H1 (cell line): Measurements from ENCODE around the gene ATF7IP. TPM values are rescaled to one million over a fixed set of nuclear protein-coding genes. Genes with fewer than 3 reads are reported as not detected.

Experiments
- CTCF ChIA-PET: fragments of 300-600 bp; sonication (Branson Sonifier 250); formaldehyde crosslinking; loops from one replicate; lab custom pipeline; 2021; ENCODE audit not compliant: partially characterized antibody; lab: Charles Lee
- POLR2A ChIA-PET: fragments of 300-600 bp; sonication (Branson Sonifier 250); formaldehyde crosslinking; loops from one replicate; lab custom pipeline; 2021; ENCODE audit warnings: inconsistent platforms; ENCODE audit not compliant: partially characterized antibody; lab: Charles Lee
- DNase-seq, 2 experiments: peaks; one replicate each; pipeline versions ENCODE4 v3.0.0 to v3.0.0-alpha.2; 2010 to 2022; ENCODE audit warnings: low spot score in 2 of 2, low read depth in 1 of 2, mixed read lengths in 1 of 2
- FAIRE-seq: peaks from 2 replicates; lab custom pipeline; 2011; peaks lifted over from hg19 to GRCh38; lab: Jason Lieb, UNC
- H2AFZ ChIP-seq: 2 replicates; pipeline ENCODE4 v1.8.1; 2012; ENCODE audit warnings: low read length, inconsistent platforms
- H2AK5ac ChIP-seq: 2 replicates; pipeline ENCODE4 v1.6.1; 2013; ENCODE audit warnings: low read depth, low read length
- H2BK120ac ChIP-seq: replicated peaks from 2 replicates; pipeline ENCODE3; 2013; ENCODE audit warnings: low read depth, low read length, inconsistent platforms
- H2BK12ac ChIP-seq: 2 replicates; pipeline ENCODE4 v1.6.1; 2013; ENCODE audit warnings: low read depth, low read length
- H2BK15ac ChIP-seq: 2 replicates; pipeline ENCODE4 v1.6.1; 2013; ENCODE audit warnings: low read length
- H2BK20ac ChIP-seq: 2 replicates; pipeline ENCODE4 v1.6.1; 2013; ENCODE audit warnings: low read length
- H2BK5ac ChIP-seq: 2 replicates; pipeline ENCODE4 v1.6.1; 2013; ENCODE audit warnings: low read depth, low read length
- H3K14ac ChIP-seq: 2 replicates; pipeline ENCODE4 v1.6.1; 2013; ENCODE audit warnings: inconsistent platforms; ENCODE audit not compliant: insufficient read length
- H3K18ac ChIP-seq: 2 replicates; pipeline ENCODE4 v1.6.1; 2013; ENCODE audit warnings: low read length; ENCODE audit errors: extremely low read depth
- H3K23ac ChIP-seq: 2 replicates; pipeline ENCODE4 v1.6.1; 2013; ENCODE audit warnings: inconsistent platforms; ENCODE audit not compliant: insufficient read length
- H3K23me2 ChIP-seq: 2 replicates; pipeline ENCODE4 v1.6.1; 2013; ENCODE audit warnings: low read depth, low read length
- H3K27ac ChIP-seq: 2 replicates; pipeline ENCODE4 v1.6.1; 2011; ENCODE audit warnings: low read depth, low read length, inconsistent platforms
- H3K27me3 ChIP-seq, 4 experiments: replicated peaks in 1 of 4; 1 replicate in 1 of 4; 2 replicates in 3 of 4; pipeline versions ENCODE4 v1.6.1 to v1.8.1; 2011 to 2013; ENCODE audit warnings: low read length in 3 of 4, mild to moderate bottlenecking in 3 of 4, inconsistent platforms in 2 of 4, mixed read lengths in 2 of 4, moderate library complexity in 1 of 4; ENCODE audit not compliant: control insufficient read depth in 3 of 4, insufficient read depth in 3 of 4; ENCODE audit errors: extremely low read depth in 1 of 4
- H3K36me3 ChIP-seq, 4 experiments: 2 replicates each; pipeline versions ENCODE4 v1.6.1 to v1.8.1; 2011 to 2013; ENCODE audit warnings: mild to moderate bottlenecking in 4 of 4, low read length in 3 of 4, moderate library complexity in 2 of 4, control low read depth in 1 of 4, inconsistent platforms in 1 of 4; ENCODE audit not compliant: insufficient read depth in 4 of 4, control insufficient read depth in 2 of 4
- H3K4ac ChIP-seq: replicated peaks from 2 replicates; pipeline ENCODE3; 2013; ENCODE audit warnings: low read length, low read depth, mixed read lengths, inconsistent platforms; ENCODE audit not compliant: insufficient read length
- H3K4me1 ChIP-seq, 4 experiments: replicated peaks in 1 of 4; 1 replicate in 1 of 4; 2 replicates in 3 of 4; pipeline versions ENCODE4 v1.6.1 to v1.8.1; 2011 to 2013; ENCODE audit warnings: low read length in 3 of 4, inconsistent platforms in 2 of 4, mixed read lengths in 1 of 4; ENCODE audit not compliant: insufficient read depth in 4 of 4, control insufficient read depth in 3 of 4
- H3K4me2 ChIP-seq, 2 experiments: 2 replicates each; pipeline versions ENCODE4 v1.6.1 to v1.8.1; 2011 to 2013; ENCODE audit warnings: low read depth in 2 of 2, low read length in 2 of 2, control low read depth in 1 of 2, inconsistent platforms in 1 of 2, mild to moderate bottlenecking in 1 of 2; ENCODE audit not compliant: insufficient read depth in 1 of 2
- H3K4me3 ChIP-seq, 4 experiments: fragments of 200-600, 300-600 bp in 1 of 4; sonication (generic), shearing (Covaris generic), sonication (Bioruptor Twin) in 1 of 4; 2 replicates each; pipeline versions ENCODE4 v1.5.1 to v1.8.1; 2011 to 2016; ENCODE audit warnings: low read length in 4 of 4, low read depth in 3 of 4, control low read depth in 2 of 4, inconsistent platforms in 2 of 4, mild to moderate bottlenecking in 2 of 4, mixed read lengths in 1 of 4, moderate library complexity in 1 of 4; ENCODE audit not compliant: insufficient read depth in 2 of 4; ENCODE audit errors: extremely low read depth in 1 of 4
- H3K56ac ChIP-seq: replicated peaks from 2 replicates; pipeline ENCODE3; 2013; ENCODE audit warnings: low read depth, mild to moderate bottlenecking, mixed read lengths, low read length, inconsistent platforms; ENCODE audit not compliant: insufficient read length
- H3K79me1 ChIP-seq: 2 replicates; pipeline ENCODE4 v1.6.1; 2013; ENCODE audit warnings: low read depth, low read length, control low read depth
- H3K79me2 ChIP-seq, 2 experiments: 2 replicates each; pipeline versions ENCODE4 v1.6.1 to v1.8.1; 2012 to 2013; ENCODE audit warnings: low read length in 2 of 2, mild to moderate bottlenecking in 2 of 2, inconsistent platforms in 1 of 2; ENCODE audit not compliant: insufficient read depth in 2 of 2, control insufficient read depth in 1 of 2
- H3K9ac ChIP-seq, 4 experiments: replicated peaks in 1 of 4; 1 replicate in 1 of 4; 2 replicates in 3 of 4; pipeline versions ENCODE4 v1.6.1 to v1.8.1; 2011 to 2013; ENCODE audit warnings: low read depth in 3 of 4, low read length in 3 of 4, control low read depth in 2 of 4, mild to moderate bottlenecking in 2 of 4, moderate library complexity in 2 of 4, inconsistent platforms in 1 of 4; ENCODE audit errors: extremely low read depth in 1 of 4
- H3K9me3 ChIP-seq, 2 experiments: 2 replicates each; pipeline versions ENCODE4 v1.6.1 to v1.8.1; 2012 to 2013; ENCODE audit warnings: mild to moderate bottlenecking in 2 of 2, moderate library complexity in 2 of 2, control low read depth in 1 of 2, inconsistent platforms in 1 of 2, low read depth in 1 of 2, low read length in 1 of 2, mixed read lengths in 1 of 2; ENCODE audit not compliant: insufficient read depth in 2 of 2
- H4K20me1 ChIP-seq, 2 experiments: replicated peaks in 1 of 2; 2 replicates each; pipeline versions ENCODE3 to v1.8.1; 2011 to 2013; ENCODE audit warnings: inconsistent platforms in 2 of 2, low read length in 2 of 2, mild to moderate bottlenecking in 1 of 2; ENCODE audit not compliant: insufficient read depth in 2 of 2, control insufficient read depth in 1 of 2
- H4K5ac ChIP-seq: 2 replicates; pipeline ENCODE4 v1.6.1; 2013; ENCODE audit warnings: low read length, low read depth, mixed read lengths, inconsistent platforms; ENCODE audit not compliant: insufficient read length
- H4K8ac ChIP-seq: 2 replicates; pipeline ENCODE4 v1.8.0; 2013; ENCODE audit warnings: mild to moderate bottlenecking, moderate library complexity, low read length, inconsistent platforms; ENCODE audit not compliant: insufficient read depth; ENCODE audit errors: extremely low read depth
- H4K91ac ChIP-seq: replicated peaks from 2 replicates; pipeline ENCODE3; 2013; ENCODE audit warnings: low read length, mixed read lengths, inconsistent platforms; ENCODE audit not compliant: insufficient read length
- ASH2L ChIP-seq: fragments of 200-600, 300-600 bp; sonication (generic); IDR thresholded peaks from one replicate; pipeline ENCODE4 v1.7.1; 2017; ENCODE audit warnings: low read length
- BRCA1 ChIP-seq: IDR thresholded peaks from 2 replicates; pipeline ENCODE4 v1.6.1; 2012; ENCODE audit warnings: low read depth, low read length, improper control_type of control experiment
- CREB1 ChIP-seq: IDR thresholded peaks from 2 replicates; pipeline ENCODE4 v1.6.1; 2012; ENCODE audit warnings: inconsistent platforms
- E2F6 ChIP-seq: IDR thresholded peaks from 2 replicates; pipeline ENCODE4 v1.6.1; 2012; ENCODE audit warnings: inconsistent platforms
- EGR1 ChIP-seq: IDR thresholded peaks from 2 replicates; pipeline ENCODE4 v1.6.1; 2011; ENCODE audit warnings: low read depth, low read length, borderline replicate concordance
- KDM5A ChIP-seq: fragments of 200-600 bp; IDR thresholded peaks from 2 replicates; pipeline ENCODE4 v1.7.1; 2012; ENCODE audit warnings: mild to moderate bottlenecking, low read length, inconsistent platforms, mixed read lengths
- RAD21 ChIP-seq, 2 experiments: IDR thresholded peaks in 1 of 2; conservative IDR thresholded peaks in 1 of 2; 2 replicates each; pipeline ENCODE4 v1.6.1; 2011; ENCODE audit warnings: low read depth in 2 of 2, low read length in 2 of 2, improper control_type of control experiment in 1 of 2, inconsistent platforms in 1 of 2, mild to moderate bottlenecking in 1 of 2, moderate library complexity in 1 of 2
- SIN3A ChIP-seq, 2 experiments: IDR thresholded peaks in 1 of 2; conservative IDR thresholded peaks in 1 of 2; 2 replicates each; pipeline ENCODE4 v1.6.1; 2011 to 2012; ENCODE audit warnings: low read length in 2 of 2, improper control_type of control experiment in 1 of 2, low read depth in 1 of 2, mild to moderate bottlenecking in 1 of 2
- SP1 ChIP-seq: IDR thresholded peaks from 2 replicates; pipeline ENCODE4 v1.6.1; 2011; ENCODE audit warnings: low read depth, low read length
- SP2 ChIP-seq: IDR thresholded peaks from 2 replicates; pipeline ENCODE4 v1.6.1; 2012; ENCODE audit warnings: mild to moderate bottlenecking, low read length, inconsistent platforms
- SUZ12 ChIP-seq: fragments of 200-600 bp; sonication (generic); IDR thresholded peaks from 2 replicates; pipeline ENCODE4 v1.6.1; 2012; ENCODE audit warnings: mild to moderate bottlenecking, inconsistent platforms, low read length, moderate library complexity, mixed read lengths
- TAF1 ChIP-seq: IDR thresholded peaks from 2 replicates; pipeline ENCODE4 v1.6.1; 2011; ENCODE audit warnings: mild to moderate bottlenecking, low read depth, low read length
- TBP ChIP-seq: IDR thresholded peaks from 2 replicates; pipeline ENCODE4 v1.6.1; 2011; ENCODE audit warnings: low read depth, low read length, improper control_type of control experiment
- TCF12 ChIP-seq: IDR thresholded peaks from 2 replicates; pipeline ENCODE4 v1.6.1; 2011; ENCODE audit warnings: low read depth, mild to moderate bottlenecking, low read length
- WGBS, 2 experiments: shearing (Covaris generic) in 1 of 2; methylation state at CpG; one replicate each; pipeline versions ENCODE4 v1.1.6 to v1.1.7; 2013 to 2015; ENCODE audit warnings: low lambda C conversion rate in 2 of 2, mixed read lengths in 2 of 2, inconsistent platforms in 1 of 2, low coverage in 1 of 2, missing lambda C conversion rate in 1 of 2; ENCODE audit not compliant: insufficient replicate concordance in 2 of 2, insufficient coverage in 1 of 2, insufficient read length in 1 of 2; ENCODE audit errors: extremely low coverage in 1 of 2, missing lambda C conversion rate in 1 of 2; 5-methylcytosine and 5-hydroxymethylcytosine counted together
- polyA plus RNA-seq, 7 experiments: library from polyadenylated mRNA; depleted of rRNA in 3 of 7; stranded (reverse) in 5 of 7; unstranded in 2 of 7; fragments of >200 nt in 5 of 7; fragments of 200-250 nt in 2 of 7; gene quantifications; 1 replicate in 5 of 7; 2 replicates in 1 of 7; 4 replicates in 1 of 7; pipeline versions ENCODE4 v1.2.1 to v1.2.3, GENCODE V29; 2011 to 2013; ENCODE audit warnings: missing spikeins in 2 of 7, mixed read lengths in 2 of 7
- total RNA-seq: library from RNA; stranded (reverse); fragmentation: NEBNext Ultra II Directional; extraction: Animal tissue kit (Norgen Biotek cat#: 25700); gene quantifications from 2 replicates; pipeline ENCODE4 v1.2.1, GENCODE V29; 2021

Gene ATF7IP
- total and polyA plus RNA-seq, 2 of the 8 experiments (the other 6 are each of a cell fraction or from before 2014, with no cell fraction given): 34.2 to 148 TPM

DNA sequence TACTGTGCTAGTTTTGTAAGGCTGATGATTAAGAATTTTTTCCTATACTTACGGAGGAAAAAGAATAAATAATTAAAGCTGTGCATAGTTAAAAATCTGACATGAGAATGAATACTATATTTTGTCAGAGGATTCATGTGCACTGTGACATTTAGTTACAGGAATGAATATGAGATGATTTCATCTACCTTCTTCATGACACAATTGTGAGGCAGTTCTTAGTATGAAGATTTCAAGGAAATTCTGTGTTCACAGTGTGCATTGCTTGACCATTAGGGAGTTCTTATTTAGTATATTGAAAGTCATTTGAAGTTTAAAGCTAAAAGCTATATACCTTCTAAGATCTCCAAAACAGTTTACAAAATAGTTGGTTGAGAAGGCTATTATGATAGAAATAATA, 70.1 kb downstream of the ATF7IP start:
- no peak overlapping the region for H3K56ac ChIP-seq
- no peak overlapping the region for H3K4me3 ChIP-seq
- peaks cover 0 to 1% (median 0%) of the 10 kb centered on the region in 4 experiments; a peak in 1 of 7 replicates for H3K27me3 ChIP-seq
- no peak overlapping the region for H3K14ac ChIP-seq
- H3K9ac ChIP-seq: no peak overlapping the region
- no peak overlapping the region for H3K23ac ChIP-seq
- H3K36me3 ChIP-seq: peaks cover 6 to 59% (median 28%) of the 10 kb centered on the region in 4 experiments; a peak in 7 of 8 replicates
- H2BK15ac ChIP-seq: no peak overlapping the region
- H2AFZ ChIP-seq: no peak overlapping the region
- DNase-seq: no peak
- no peak overlapping the region for H2AK5ac ChIP-seq
- 97% methylated on average over 1 of the region's 1 CpG; no CpG with 5 or more reads in 1 of the 2 experiments for WGBS, 2 experiments
- H2BK5ac ChIP-seq: no peak overlapping the region
- peaks cover 4% of the 10 kb centered on the region; the same call in 1 of the 2 replicates for H3K79me1 ChIP-seq
- H3K9me3 ChIP-seq: no peaks in the 10 kb centered on the region
- no peak overlapping the region for H3K27ac ChIP-seq
- H4K20me1 ChIP-seq: peaks cover 3 to 4% of the 10 kb centered on the region in 2 experiments
- H3K23me2 ChIP-seq: no peaks in the 10 kb centered on the region
- H4K5ac ChIP-seq: no peak overlapping the region
- POLR2A ChIA-PET: interaction anchor here (1.7 kb wide), 1 partner anchor 11 kb away, joined by 4 read pairs; no protein-coding TSS in a partner anchor
- H2BK20ac ChIP-seq: no peak overlapping the region
- no peak overlapping the region for H4K91ac ChIP-seq
- H3K4me1 ChIP-seq: no peaks in the 10 kb centered on the region
- H3K18ac ChIP-seq: no peak overlapping the region
- H3K79me2 ChIP-seq: peaks cover 14 to 68% of the 10 kb centered on the region in 2 experiments
- no peak overlapping the region for H4K8ac ChIP-seq
- CTCF ChIA-PET: interaction anchor here (4.7 to 6.0 kb wide), 2 partner anchors 18 to 197 kb away, joined by 21 to 27 read pairs; no protein-coding TSS in a partner anchor
- no peak overlapping the region for H2BK12ac ChIP-seq
- no peak overlapping the region for H2BK120ac ChIP-seq
- FAIRE-seq: no peak
- H3K4me2 ChIP-seq: no peak overlapping the region
- no peak overlapping the region for H3K4ac ChIP-seq
- TF ChIP-seq CREB1: no peak
- no peak for TF ChIP-seq SIN3A (conservative IDR thresholded peaks at IDR 0.05 in 1 of 2, IDR thresholded peaks at IDR 0.05 in 1 of 2; ENCODE audit: low read depth in 1 of 2, low read length in 2 of 2)
- TF ChIP-seq RAD21 (IDR thresholded peaks at IDR 0.05 in 1 of 2, conservative IDR thresholded peaks at IDR 0.05 in 1 of 2; ENCODE audit: low read depth in 2 of 2, low read length in 2 of 2): no peak
- no peak for TF ChIP-seq ASH2L
- TF ChIP-seq KDM5A: no peak
- no peak for TF ChIP-seq EGR1
- TF ChIP-seq TCF12: no peak
- no peak for TF ChIP-seq TAF1
- TF ChIP-seq E2F6: no peak
- TF ChIP-seq BRCA1: no peak
- no peak for TF ChIP-seq SUZ12
- no peak for TF ChIP-seq SP2
- TF ChIP-seq TBP: no peak
- no peak for TF ChIP-seq SP1
